K562 (cell line): ENCODE results near the gene PPA2. TPM values are rescaled to one million over a fixed set of nuclear protein-coding genes. Genes with fewer than 3 reads are reported as not detected.

Source experiments
- ETV1 ChIP-seq: fragments of 450-650 bp; conservative IDR thresholded peaks from 2 replicates; pipeline ENCODE4 v1.6.1; 2016; ENCODE audit warnings: missing genetic modification characterization, control low read depth, low read depth, missing compliant biosample characterization
- HCFC1 ChIP-seq: IDR thresholded peaks from 2 replicates; pipeline ENCODE4 v1.6.1; 2012; ENCODE audit warnings: low read depth, low read length, improper control_type of control experiment
- MCM5 ChIP-seq: fragments of 450-650 bp; IDR thresholded peaks from 2 replicates; pipeline ENCODE4 v1.6.1; 2016; ENCODE audit warnings: low read depth
- MEF2D ChIP-seq: conservative IDR thresholded peaks from 2 replicates; pipeline ENCODE4 v1.6.1; 2016; ENCODE audit warnings: low read depth, missing genetic modification characterization, missing compliant biosample characterization
- OTX1 ChIP-seq: fragments of 450-650 bp; formaldehyde crosslinking; IDR thresholded peaks from 2 replicates; pipeline ENCODE4 v1.4.0; 2022; ENCODE audit warnings: mild to moderate bottlenecking
- PTRF ChIP-seq: fragments of 450-650 bp; IDR thresholded peaks from 2 replicates; pipeline ENCODE4 v1.6.1; 2016; ENCODE audit warnings: mild to moderate bottlenecking, missing genetic modification characterization, missing compliant biosample characterization
- TAF7 ChIP-seq: fragments of 450-650 bp; IDR thresholded peaks from 2 replicates; pipeline ENCODE4 v1.6.1; 2016; ENCODE audit warnings: missing genetic modification characterization, missing compliant biosample characterization
- ZNF354B ChIP-seq: fragments of 250-450 bp; sonication (Bioruptor Pico); IDR thresholded peaks from 2 replicates; pipeline ENCODE4 v1.4.0; 2020
- ZNF384 ChIP-seq: IDR thresholded peaks from 2 replicates; pipeline ENCODE4 v1.6.1; 2012; ENCODE audit warnings: low read depth, low read length, improper control_type of control experiment
- ZNF583 ChIP-seq: fragments of 250-450 bp; sonication (Bioruptor Pico); IDR thresholded peaks from 2 replicates; pipeline ENCODE4 v1.4.0; 2020
- ZNF75A ChIP-seq: fragments of 450-650 bp; formaldehyde crosslinking; IDR thresholded peaks from 2 replicates; pipeline ENCODE4 v1.4.0; 2020; ENCODE audit warnings: mild to moderate bottlenecking
- polyA plus RNA-seq, 8 experiments: library from polyadenylated mRNA; depleted of rRNA in 4 of 8; stranded (reverse) in 5 of 8; unstranded in 3 of 8; fragments of >200 nt; fragmentation: Nextera tagmentation in 2 of 8; fragmentation: Illumina TruSeq in 1 of 8; extraction: Ambion mirVana in 2 of 8; extraction: Trizol in 1 of 8; gene quantifications; 2 replicates each; pipeline versions ENCODE4 v1.2.1 to v1.2.3, GENCODE V29; 2011 to 2014; ENCODE audit warnings: inconsistent platforms in 1 of 8, missing spikeins in 1 of 8
- total RNA-seq, 7 experiments: library from RNA; depleted of rRNA in 6 of 7; stranded (reverse); fragments of >200 nt in 6 of 7; fragmentation: Illumina TruSeq in 2 of 7; extraction: Trizol in 2 of 7; gene quantifications; 2 replicates each; pipeline versions ENCODE4 v1.2.1 to v1.2.3, GENCODE V29; 2011 to 2021; ENCODE audit warnings: low replicate concordance in 1 of 7
- TF ChIP-seq, protein P1 (sequence below): fragments of 200-400 bp; formaldehyde crosslinking; IDR thresholded peaks from 2 replicates; pipeline ENCODE4 v1.6.1; 2017; ENCODE audit warnings: mild to moderate bottlenecking, low read depth, low read length, moderate library complexity
- TF ChIP-seq, protein P2 (sequence below): fragments of 450-650 bp; formaldehyde crosslinking; IDR thresholded peaks from 2 replicates; pipeline ENCODE4 v1.4.0; 2020; ENCODE audit warnings: mild to moderate bottlenecking, moderate library complexity
- TF ChIP-seq, protein P3 (sequence below): conservative IDR thresholded peaks from 2 replicates; pipeline ENCODE4 v1.6.1; 2011; ENCODE audit warnings: low read depth, mild to moderate bottlenecking, low read length; ENCODE audit not compliant: control insufficient read depth
- TF ChIP-seq, protein P4 (sequence below): fragments of 250-450 bp; sonication (Bioruptor Pico); IDR thresholded peaks from 2 replicates; pipeline ENCODE4 v1.5.0; 2021; ENCODE audit warnings: mild to moderate bottlenecking, moderate library complexity

PPA2 gene
- total and polyA plus RNA-seq, 9 of the 15 experiments (the other 6 are each of a cell fraction or from before 2014, with no cell fraction given), result 48.3 to 190 (median 109) TPM

DNA sequence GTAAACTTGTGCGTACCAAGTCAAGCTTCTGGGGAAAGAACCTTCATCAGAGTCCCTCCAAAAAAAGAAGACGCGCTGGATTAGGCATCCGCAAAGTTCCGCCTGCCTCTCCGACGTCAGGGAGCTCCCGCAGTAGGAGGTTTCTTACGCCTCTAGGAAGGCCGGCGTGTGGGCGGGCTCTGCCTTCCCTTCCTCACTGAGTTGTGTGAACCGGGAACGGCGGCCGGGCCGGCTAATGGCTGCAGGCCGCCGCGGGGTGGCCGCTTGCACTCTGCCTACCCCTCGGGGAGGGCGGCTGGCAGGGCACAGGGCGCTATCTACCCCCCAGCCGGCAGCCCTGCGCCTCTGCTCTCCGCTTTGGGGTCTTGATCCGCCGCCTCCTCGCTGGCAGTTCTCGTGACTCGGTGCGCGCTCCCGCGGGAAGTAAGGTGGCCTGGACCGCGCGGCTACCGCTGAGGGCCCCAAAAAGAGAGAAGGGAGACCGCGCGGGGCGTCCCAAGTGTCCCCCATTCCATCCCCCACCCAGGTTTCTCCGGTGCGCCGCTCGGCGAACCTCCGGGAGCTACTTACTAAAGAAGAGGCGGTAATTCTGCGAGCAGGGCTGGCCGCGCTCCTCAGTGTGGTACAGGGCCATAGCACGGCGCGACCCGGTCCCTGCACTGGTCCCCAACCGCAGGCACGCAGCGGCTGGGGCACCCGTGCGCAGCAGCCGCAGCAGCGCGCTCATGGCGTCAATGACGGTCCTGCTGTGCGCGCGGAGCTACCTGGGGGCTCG, at the start of gene PPA2 (continued):
- TF ChIP-seq, protein P1, sequence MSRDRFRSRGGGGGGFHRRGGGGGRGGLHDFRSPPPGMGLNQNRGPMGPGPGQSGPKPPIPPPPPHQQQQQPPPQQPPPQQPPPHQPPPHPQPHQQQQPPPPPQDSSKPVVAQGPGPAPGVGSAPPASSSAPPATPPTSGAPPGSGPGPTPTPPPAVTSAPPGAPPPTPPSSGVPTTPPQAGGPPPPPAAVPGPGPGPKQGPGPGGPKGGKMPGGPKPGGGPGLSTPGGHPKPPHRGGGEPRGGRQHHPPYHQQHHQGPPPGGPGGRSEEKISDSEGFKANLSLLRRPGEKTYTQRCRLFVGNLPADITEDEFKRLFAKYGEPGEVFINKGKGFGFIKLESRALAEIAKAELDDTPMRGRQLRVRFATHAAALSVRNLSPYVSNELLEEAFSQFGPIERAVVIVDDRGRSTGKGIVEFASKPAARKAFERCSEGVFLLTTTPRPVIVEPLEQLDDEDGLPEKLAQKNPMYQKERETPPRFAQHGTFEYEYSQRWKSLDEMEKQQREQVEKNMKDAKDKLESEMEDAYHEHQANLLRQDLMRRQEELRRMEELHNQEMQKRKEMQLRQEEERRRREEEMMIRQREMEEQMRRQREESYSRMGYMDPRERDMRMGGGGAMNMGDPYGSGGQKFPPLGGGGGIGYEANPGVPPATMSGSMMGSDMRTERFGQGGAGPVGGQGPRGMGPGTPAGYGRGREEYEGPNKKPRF, result no peak
- TF ChIP-seq ETV1 (tag), result no peak; the same call in 1 of the 2 replicates
- TF ChIP-seq HCFC1, result peak; percentile 62
- no peak for TF ChIP-seq OTX1 (CRISPR knock-in tag)
- 0 out of 2 replicates have a peak, but pooled peaks have one; percentile 26 for TF ChIP-seq TAF7 (tag)
- no peak for TF ChIP-seq ZNF354B
- no peak for TF ChIP-seq ZNF75A
- TF ChIP-seq, protein P2, sequence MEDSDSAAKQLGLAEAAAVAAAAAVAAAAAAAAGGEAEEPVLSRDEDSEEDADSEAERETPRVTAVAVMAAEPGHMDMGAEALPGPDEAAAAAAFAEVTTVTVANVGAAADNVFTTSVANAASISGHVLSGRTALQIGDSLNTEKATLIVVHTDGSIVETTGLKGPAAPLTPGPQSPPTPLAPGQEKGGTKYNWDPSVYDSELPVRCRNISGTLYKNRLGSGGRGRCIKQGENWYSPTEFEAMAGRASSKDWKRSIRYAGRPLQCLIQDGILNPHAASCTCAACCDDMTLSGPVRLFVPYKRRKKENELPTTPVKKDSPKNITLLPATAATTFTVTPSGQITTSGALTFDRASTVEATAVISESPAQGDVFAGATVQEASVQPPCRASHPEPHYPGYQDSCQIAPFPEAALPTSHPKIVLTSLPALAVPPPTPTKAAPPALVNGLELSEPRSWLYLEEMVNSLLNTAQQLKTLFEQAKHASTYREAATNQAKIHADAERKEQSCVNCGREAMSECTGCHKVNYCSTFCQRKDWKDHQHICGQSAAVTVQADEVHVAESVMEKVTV (CRISPR knock-in tag), result no peak
- no peak for TF ChIP-seq PTRF (tag)
- TF ChIP-seq MCM5, result no peak
- TF ChIP-seq ZNF583 (CRISPR knock-in tag), result no peak
- no peak for TF ChIP-seq MEF2D (tag)
- TF ChIP-seq, protein P3, sequence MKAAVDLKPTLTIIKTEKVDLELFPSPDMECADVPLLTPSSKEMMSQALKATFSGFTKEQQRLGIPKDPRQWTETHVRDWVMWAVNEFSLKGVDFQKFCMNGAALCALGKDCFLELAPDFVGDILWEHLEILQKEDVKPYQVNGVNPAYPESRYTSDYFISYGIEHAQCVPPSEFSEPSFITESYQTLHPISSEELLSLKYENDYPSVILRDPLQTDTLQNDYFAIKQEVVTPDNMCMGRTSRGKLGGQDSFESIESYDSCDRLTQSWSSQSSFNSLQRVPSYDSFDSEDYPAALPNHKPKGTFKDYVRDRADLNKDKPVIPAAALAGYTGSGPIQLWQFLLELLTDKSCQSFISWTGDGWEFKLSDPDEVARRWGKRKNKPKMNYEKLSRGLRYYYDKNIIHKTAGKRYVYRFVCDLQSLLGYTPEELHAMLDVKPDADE, result peak; percentile 73
- TF ChIP-seq, protein P4, sequence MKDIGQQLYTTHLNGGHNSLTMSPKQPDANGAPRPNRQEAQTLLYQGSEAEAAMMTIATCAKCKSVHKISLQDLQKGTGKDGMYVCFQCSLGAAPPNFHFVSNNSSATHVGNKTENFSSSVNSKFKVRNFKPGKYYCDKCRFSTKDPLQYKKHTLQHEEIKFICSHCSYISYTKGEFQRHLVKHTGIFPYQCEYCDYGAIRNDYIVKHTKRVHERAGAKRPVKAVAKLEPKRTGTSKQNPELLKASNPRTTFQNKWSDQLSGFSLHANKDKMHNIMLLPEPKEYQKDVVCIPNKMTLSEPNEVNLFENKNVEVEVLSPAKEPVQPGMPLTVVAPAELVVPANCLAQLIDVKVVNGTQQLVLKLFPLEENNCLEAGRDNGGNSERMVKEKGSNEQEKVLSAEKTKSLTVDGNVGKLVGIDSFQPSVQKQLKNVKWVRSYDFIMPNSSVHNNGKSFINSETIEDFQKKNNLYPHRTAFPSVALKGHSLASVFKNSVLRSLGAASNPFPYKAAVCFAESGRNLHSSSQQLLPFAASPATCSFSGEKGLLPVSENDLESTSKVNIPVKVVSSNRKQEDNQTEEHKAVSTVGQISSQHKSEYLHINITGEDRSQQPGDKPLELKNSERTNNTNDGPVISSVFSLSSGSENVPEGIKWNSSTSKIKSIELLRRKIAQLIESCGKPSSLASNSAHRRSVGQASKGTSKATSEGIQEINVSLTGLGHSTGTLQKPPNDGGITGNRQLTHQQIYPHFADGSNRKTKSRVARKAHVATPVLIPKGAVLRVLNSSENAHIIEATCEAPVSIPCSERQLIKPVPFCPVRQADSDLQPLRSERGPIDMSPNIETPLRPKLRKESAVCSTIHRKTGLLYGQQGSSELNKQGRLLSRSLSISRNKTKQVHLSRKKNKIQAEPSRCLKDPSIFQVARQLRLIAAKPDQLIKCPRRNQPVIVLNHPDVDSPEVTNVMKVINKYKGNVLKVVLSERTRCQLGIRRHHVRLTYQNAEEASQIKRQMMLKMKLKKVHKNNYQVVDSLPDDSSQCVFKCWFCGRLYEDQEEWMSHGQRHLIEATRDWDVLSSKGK, result no peak
- TF ChIP-seq ZNF384, result no peak
